ENCODE data around the gene TUBB2A.

GRCh38 chr6:3131695-3132094 lies 25.6 kb downstream of the TUBB2A start:
- no peak for TF ChIP-seq POLR2A (IDR thresholded peaks at IDR 0.05)
- no peak for TF ChIP-seq CTCF (IDR thresholded peaks at IDR 0.05)
- no peak for TF ChIP-seq POLR2AphosphoS5 (IDR thresholded peaks at IDR 0.05)

All from prostate gland (tissue), 2 donors.